GM23248 (cell line): ENCODE data around the gene GALNT14.

Experiments used
- EZH2 ChIP-seq: fragments of 200-600 bp; sonication (generic); IDR thresholded peaks from 2 replicates; pipeline ENCODE4 v1.6.1; 2018; ENCODE audit warnings: antibody characterized with exemption, mild to moderate bottlenecking; ENCODE audit not compliant: insufficient read depth, poor library complexity, severe bottlenecking
- EZH2phosphoT487 ChIP-seq: fragments of 200-600 bp; sonication (generic); IDR thresholded peaks from 2 replicates; pipeline ENCODE4 v1.6.1; 2018; ENCODE audit warnings: antibody characterized with exemption, moderate library complexity, mild to moderate bottlenecking, low read depth; ENCODE audit not compliant: insufficient read depth

GRCh38 chr2:31168291-31168690, 30.1 kb upstream of the GALNT14 start:
- TF ChIP-seq EZH2 (no peak), EZH2phosphoT487 (no peak)
